ENCODE measurements around the gene SERTAD3. TPM values are rescaled to one million over a fixed set of nuclear protein-coding genes. Genes with fewer than 3 reads are reported as not detected.
A peak's percentile ranks its signal among the peaks of the same experiment; 100 is the strongest.
"Not testable (repeated sequence)": the region's sequence is repeated elsewhere in the genome, so short reads cannot be mapped to it uniquely, and the experiment has no call there.

SERTAD3 gene
- total RNA-seq, 1 donor from 2014 or later, result 26.5 TPM

DNA sequence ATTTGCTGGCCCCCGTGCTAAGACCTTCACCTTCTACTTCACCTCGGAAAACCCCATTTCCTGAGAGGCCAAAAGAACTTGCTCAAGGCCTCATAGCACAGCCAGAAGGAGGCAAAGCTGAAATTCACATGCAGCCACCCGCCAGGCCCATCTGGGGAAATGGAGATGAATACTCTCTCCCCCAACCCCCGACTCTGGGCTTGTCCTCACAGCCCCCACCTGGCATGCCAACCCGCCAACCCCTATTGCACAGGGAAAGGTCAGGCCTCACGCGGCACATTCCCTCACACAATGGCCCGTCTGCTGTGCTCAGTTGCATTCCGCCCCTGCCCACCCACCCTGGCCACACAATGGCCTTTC, 34.1 kb downstream of the SERTAD3 start:
- Mint-ChIP-seq H3K4me1 (ENCODE audit: low read depth) (peaks cover 2% of the 10 kb centered on the region), H3K27me3 (peaks cover 5% of the 10 kb centered on the region), H3K4me3 (ENCODE audit: low read depth) (no peak overlapping the region), H3K27ac (no peak overlapping the region), H3K9me3 (ENCODE audit: low read depth) (no peaks in the 10 kb centered on the region), H3K36me3 (ENCODE audit: insufficient read depth) (no peaks in the 10 kb centered on the region)
- no peak for DNase-seq (ENCODE audit: low spot score, unreplicated experiment)
- TF ChIP-seq CTCF (IDR thresholded peaks at IDR 0.05; ENCODE audit: unreplicated experiment), result no peak

DNA sequence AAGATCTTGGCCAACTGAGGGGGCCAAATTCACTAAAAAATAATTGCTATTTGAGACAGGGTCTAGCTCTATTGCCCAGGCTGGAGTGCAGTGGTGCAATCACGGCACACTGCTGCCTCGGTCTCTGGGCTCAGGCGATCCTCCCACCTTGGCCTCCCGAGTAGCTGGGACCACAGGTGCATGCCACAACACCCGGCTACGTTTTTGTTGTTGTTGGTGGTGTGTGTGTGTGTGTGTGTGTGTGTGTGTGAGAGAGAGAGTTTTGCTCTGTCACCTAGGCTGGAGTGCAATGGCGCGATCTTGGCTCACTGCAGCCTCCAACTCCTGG, 35.6 kb downstream of the SERTAD3 start:
- not testable (repeated sequence) for DNase-seq (ENCODE audit: low spot score, unreplicated experiment); H3K4me3 Mint-ChIP-seq (ENCODE audit: low read depth); H3K9me3 Mint-ChIP-seq (ENCODE audit: low read depth); H3K4me1 Mint-ChIP-seq (ENCODE audit: low read depth); H3K27ac Mint-ChIP-seq; H3K27me3 Mint-ChIP-seq; H3K36me3 Mint-ChIP-seq (ENCODE audit: insufficient read depth)

- Mint-ChIP-seq H3K27me3 (peaks cover 5% of the 10 kb centered on the region), H3K9me3 (ENCODE audit: low read depth) (no peaks in the 10 kb centered on the region), H3K36me3 (ENCODE audit: insufficient read depth) (no peaks in the 10 kb centered on the region), H3K4me3 (ENCODE audit: low read depth) (no peak overlapping the region), H3K4me1 (ENCODE audit: low read depth) (peaks cover 3% of the 10 kb centered on the region), H3K27ac (no peak overlapping the region)
- TF ChIP-seq CTCF (IDR thresholded peaks at IDR 0.05; ENCODE audit: unreplicated experiment), result no peak
- no peak for DNase-seq (ENCODE audit: low spot score, unreplicated experiment)
These were observed 36.2 kb downstream of the SERTAD3 start for GRCh38 chr19:40407714-40408597.

GRCh38 chr19:40403262-40403984, 40.7 kb downstream of the SERTAD3 start:
- Mint-ChIP-seq H3K36me3 (ENCODE audit: insufficient read depth) (no peaks in the 10 kb centered on the region), H3K4me1 (ENCODE audit: low read depth) (peaks cover 3% of the 10 kb centered on the region), H3K9me3 (ENCODE audit: low read depth) (no peaks in the 10 kb centered on the region), H3K27me3 (peaks cover 26% of the 10 kb centered on the region), H3K27ac (no peak overlapping the region), H3K4me3 (ENCODE audit: low read depth) (peak overlapping the region; percentile 71)
- no peak for TF ChIP-seq CTCF (IDR thresholded peaks at IDR 0.05; ENCODE audit: unreplicated experiment)
- peak; percentile 84 for DNase-seq (ENCODE audit: low spot score, unreplicated experiment)

DNA sequence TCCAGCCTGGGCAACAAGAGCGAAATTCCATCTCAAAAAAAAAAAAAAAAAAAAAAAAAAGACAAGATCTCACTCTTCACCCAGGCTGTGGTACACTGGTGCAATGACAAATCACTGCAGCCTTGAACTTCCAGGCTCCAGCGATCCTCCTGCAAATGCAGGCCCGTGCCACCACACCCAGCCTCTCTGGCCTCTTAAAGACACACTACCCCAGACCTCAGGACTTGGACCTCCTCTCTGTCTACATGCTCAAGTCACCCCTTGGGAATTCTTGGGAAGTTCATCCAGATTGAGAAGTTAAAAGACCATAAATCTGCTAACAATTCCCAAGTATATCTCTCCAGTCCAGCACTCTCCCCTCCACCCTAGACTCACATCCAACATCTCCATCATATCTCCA, 43.6 kb downstream of the SERTAD3 start:
- Mint-ChIP-seq H3K9me3 (ENCODE audit: low read depth) (no peaks in the 10 kb centered on the region), H3K36me3 (ENCODE audit: insufficient read depth) (no peaks in the 10 kb centered on the region), H3K27ac (no peak overlapping the region), H3K27me3 (peaks cover 43% of the 10 kb centered on the region), H3K4me1 (ENCODE audit: low read depth) (peaks cover 3% of the 10 kb centered on the region), H3K4me3 (ENCODE audit: low read depth) (no peak overlapping the region)
- no peak for TF ChIP-seq CTCF (IDR thresholded peaks at IDR 0.05; ENCODE audit: unreplicated experiment)
- no peak for DNase-seq (ENCODE audit: low spot score, unreplicated experiment)

Data from progenitor cell of endocrine pancreas (in vitro differentiated cells).